GM23338 (cell line): ENCODE measurements around the gene PAN2. TPM values are rescaled to one million over a fixed set of nuclear protein-coding genes. Genes with fewer than 3 reads are reported as not detected.

ENCODE experiments used
- ATAC-seq: fragments of 200-7000 bp; cut with Tn5 transposase; 3 replicates; pipeline ENCODE4 v1.9.1; 2020
- DNase-seq: peaks from one replicate; pipeline ENCODE4 v3.0.0-alpha.2; 2015; ENCODE audit warnings: low spot score
- H2AFZ ChIP-seq: fragments of 200-600 bp; sonication (generic); 2 replicates; pipeline ENCODE4 v1.8.0; 2016; ENCODE audit warnings: antibody characterized with exemption, mild to moderate bottlenecking, moderate library complexity
- H3F3A ChIP-seq: fragments of 200-600 bp; sonication (generic); replicated peaks from 2 replicates; pipeline ENCODE4 v1.8.0; 2017; ENCODE audit warnings: antibody characterized with exemption, mixed run types, low read depth
- H3K27ac ChIP-seq: fragments of 200-600 bp; sonication (generic); 2 replicates; pipeline ENCODE4 v1.6.1; 2016; ENCODE audit warnings: low read depth
- H3K27me3 ChIP-seq: fragments of 200-600 bp; sonication (generic); 2 replicates; pipeline ENCODE4 v1.8.0; 2016; ENCODE audit warnings: mild to moderate bottlenecking, mixed run types, moderate library complexity; ENCODE audit not compliant: insufficient read depth
- H3K36me3 ChIP-seq: fragments of 200-600 bp; sonication (generic); 2 replicates; pipeline ENCODE4 v1.8.0; 2016; ENCODE audit warnings: mild to moderate bottlenecking; ENCODE audit not compliant: insufficient read depth
- H3K4me1 ChIP-seq: fragments of 200-600 bp; sonication (generic); 2 replicates; pipeline ENCODE4 v1.8.0; 2016; ENCODE audit warnings: mild to moderate bottlenecking, moderate library complexity; ENCODE audit not compliant: insufficient read depth
- H3K4me2 ChIP-seq: fragments of 200-600 bp; sonication (generic); 2 replicates; pipeline ENCODE4 v1.7.1; 2017; ENCODE audit warnings: mixed run types
- H3K4me3 ChIP-seq: fragments of 200-600 bp; sonication (generic); 2 replicates; pipeline ENCODE4 v1.6.1; 2016; ENCODE audit warnings: mixed run types
- H3K79me2 ChIP-seq: fragments of 200-600 bp; sonication (generic); replicated peaks from 2 replicates; pipeline ENCODE4 v1.8.0; 2017; ENCODE audit warnings: mild to moderate bottlenecking; ENCODE audit not compliant: insufficient read depth
- H3K9me2 ChIP-seq: fragments of 200-600 bp; sonication (generic); 2 replicates; pipeline ENCODE4 v1.8.0; 2017; ENCODE audit not compliant: insufficient read depth
- H4K20me1 ChIP-seq: fragments of 200-600 bp; sonication (generic); replicated peaks from 2 replicates; pipeline ENCODE4 v1.8.0; 2017; ENCODE audit warnings: mild to moderate bottlenecking; ENCODE audit not compliant: insufficient read depth
- H3K27ac Mint-ChIP-seq: 2 replicates; pipeline ENCODE4 v1.8.0; 2020; ENCODE audit warnings: inconsistent platforms, mild to moderate bottlenecking, moderate library complexity, mixed read lengths
- H3K27me3 Mint-ChIP-seq: 3 replicates; pipeline ENCODE4 v1.8.0; 2022; ENCODE audit warnings: low read depth, mild to moderate bottlenecking, moderate library complexity, mixed read lengths, inconsistent platforms; ENCODE audit not compliant: insufficient read depth, poor library complexity
- H3K36me3 Mint-ChIP-seq: 3 replicates; pipeline ENCODE4 v1.8.0; 2021; ENCODE audit warnings: low read depth, mild to moderate bottlenecking, inconsistent platforms, moderate library complexity, mixed read lengths
- H3K4me1 Mint-ChIP-seq: 3 replicates; pipeline ENCODE4 v1.8.0; 2020; ENCODE audit warnings: mild to moderate bottlenecking, inconsistent platforms, mixed read lengths
- H3K4me3 Mint-ChIP-seq: 3 replicates; pipeline ENCODE4 v1.8.0; 2021; ENCODE audit warnings: moderate library complexity, mild to moderate bottlenecking, inconsistent platforms, mixed read lengths
- H3K9me3 Mint-ChIP-seq: 3 replicates; pipeline ENCODE4 v1.8.0; 2020; ENCODE audit warnings: moderate library complexity, mild to moderate bottlenecking, inconsistent platforms, mixed read lengths
- EZH2phosphoT487 ChIP-seq: fragments of 200-600 bp; sonication (generic); IDR thresholded peaks from one replicate; pipeline ENCODE4 v1.8.1; 2018; ENCODE audit warnings: antibody characterized with exemption; ENCODE audit not compliant: unreplicated experiment
- STAT1 ChIP-seq: IDR thresholded peaks from one replicate; pipeline ENCODE4 v1.6.1; 2016; ENCODE audit warnings: antibody characterized with exemption; ENCODE audit not compliant: unreplicated experiment
- ZNF114 ChIP-seq: fragments of 250-450 bp; sonication (Bioruptor Pico); IDR thresholded peaks from 2 replicates; pipeline ENCODE4 v1.5.0; 2020; ENCODE audit warnings: mild to moderate bottlenecking, moderate library complexity
- polyA plus RNA-seq: library from polyadenylated mRNA; unstranded; fragments of >200 nt; fragmentation: Nextera tagmentation; extraction: Ambion mirVana; gene quantifications from 2 replicates; pipeline ENCODE4 v1.2.1, GENCODE V29; 2016
- total RNA-seq: library from RNA; depleted of rRNA; stranded (reverse); fragments of >200 nt; shearing (Covaris generic); gene quantifications from 2 replicates; pipeline ENCODE4 v1.2.3, GENCODE V29; 2014
- TF ChIP-seq, protein P1 (sequence below): IDR thresholded peaks from 2 replicates; pipeline ENCODE4 v1.6.1; 2016; ENCODE audit warnings: antibody characterized with exemption
- TF ChIP-seq, protein P2 (sequence below), 2 experiments: fragments of 200-600 bp in 1 of 2; sonication (generic) in 1 of 2; conservative IDR thresholded peaks; 2 replicates each; pipeline versions ENCODE4 v1.5.1 to v1.6.1; 2016 to 2017; ENCODE audit warnings: antibody characterized with exemption in 2 of 2, low read depth in 2 of 2, mild to moderate bottlenecking in 2 of 2, moderate library complexity in 1 of 2
- TF ChIP-seq, protein P3 (sequence below): fragments of 250-450 bp; sonication (Bioruptor Pico); IDR thresholded peaks from 2 replicates; pipeline ENCODE4 v1.5.0; 2020; ENCODE audit warnings: mild to moderate bottlenecking, moderate library complexity

Gene PAN2
- total and polyA plus RNA-seq, 2 experiments from 2014 or later, result 11.5 to 27.2 TPM

DNA sequence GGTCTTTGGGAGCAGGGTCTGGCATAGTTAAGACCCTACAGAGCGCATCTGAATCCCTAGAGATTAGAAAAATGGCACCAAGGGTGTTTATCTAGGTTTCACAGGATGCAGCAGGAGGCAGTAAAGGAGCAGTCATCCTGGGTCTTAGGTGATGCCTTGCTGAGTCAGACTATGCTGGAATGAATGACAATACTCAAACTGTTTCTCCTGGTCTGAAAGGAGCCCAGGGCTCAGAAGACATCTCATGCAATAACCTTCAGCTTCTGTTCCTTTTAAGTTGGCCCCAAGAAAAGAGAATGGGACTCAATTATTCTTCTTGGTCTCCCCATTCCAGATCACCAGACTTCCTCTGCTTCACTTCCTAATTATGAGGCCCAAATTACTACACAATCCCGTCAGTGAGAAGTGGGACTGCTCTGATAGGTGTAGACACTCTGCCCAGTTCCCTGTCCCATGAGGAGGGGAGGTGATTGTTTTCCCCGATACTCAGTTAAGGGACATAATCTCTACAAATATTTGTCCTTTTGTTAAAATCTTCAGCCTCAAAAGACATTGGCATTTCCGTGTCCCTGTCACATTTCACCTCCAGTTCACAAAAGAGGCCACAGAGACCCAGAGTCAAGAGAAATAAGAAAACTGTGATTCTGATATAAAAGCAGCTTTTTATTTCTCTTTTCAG lies 43.6 kb upstream of the PAN2 start:
- Histone ChIP-seq H3F3A (no peaks in the 10 kb centered on the region; the same call in 1 of the 2 replicates), H3K9me2 (no peaks in the 10 kb centered on the region), H3K36me3 (no peaks in the 10 kb centered on the region), H3K4me1 (peaks cover 6% of the 10 kb centered on the region; the same call in 1 of the 2 replicates), H3K79me2 (no peaks in the 10 kb centered on the region), H3K4me2 (no peak overlapping the region), H3K4me3 (no peak overlapping the region), H2AFZ (peak overlapping the region; percentile 96), H4K20me1 (no peaks in the 10 kb centered on the region), H3K27ac (no peak overlapping the region), H3K27me3 (no peaks in the 10 kb centered on the region)
- peak; percentile 50 for DNase-seq
- Mint-ChIP-seq H3K27me3 (peaks cover 6% of the 10 kb centered on the region), H3K36me3 (no peaks in the 10 kb centered on the region), H3K4me1 (peaks cover 11% of the 10 kb centered on the region; the same call in 2 of the 3 replicates), H3K27ac (no peak overlapping the region), H3K4me3 (no peak overlapping the region), H3K9me3 (peaks cover 11% of the 10 kb centered on the region; the same call in 2 of the 3 replicates)
- ATAC-seq, result peak; percentile 96
- TF ChIP-seq, protein P1, sequence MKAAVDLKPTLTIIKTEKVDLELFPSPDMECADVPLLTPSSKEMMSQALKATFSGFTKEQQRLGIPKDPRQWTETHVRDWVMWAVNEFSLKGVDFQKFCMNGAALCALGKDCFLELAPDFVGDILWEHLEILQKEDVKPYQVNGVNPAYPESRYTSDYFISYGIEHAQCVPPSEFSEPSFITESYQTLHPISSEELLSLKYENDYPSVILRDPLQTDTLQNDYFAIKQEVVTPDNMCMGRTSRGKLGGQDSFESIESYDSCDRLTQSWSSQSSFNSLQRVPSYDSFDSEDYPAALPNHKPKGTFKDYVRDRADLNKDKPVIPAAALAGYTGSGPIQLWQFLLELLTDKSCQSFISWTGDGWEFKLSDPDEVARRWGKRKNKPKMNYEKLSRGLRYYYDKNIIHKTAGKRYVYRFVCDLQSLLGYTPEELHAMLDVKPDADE, result no peak
- TF ChIP-seq, protein P2, sequence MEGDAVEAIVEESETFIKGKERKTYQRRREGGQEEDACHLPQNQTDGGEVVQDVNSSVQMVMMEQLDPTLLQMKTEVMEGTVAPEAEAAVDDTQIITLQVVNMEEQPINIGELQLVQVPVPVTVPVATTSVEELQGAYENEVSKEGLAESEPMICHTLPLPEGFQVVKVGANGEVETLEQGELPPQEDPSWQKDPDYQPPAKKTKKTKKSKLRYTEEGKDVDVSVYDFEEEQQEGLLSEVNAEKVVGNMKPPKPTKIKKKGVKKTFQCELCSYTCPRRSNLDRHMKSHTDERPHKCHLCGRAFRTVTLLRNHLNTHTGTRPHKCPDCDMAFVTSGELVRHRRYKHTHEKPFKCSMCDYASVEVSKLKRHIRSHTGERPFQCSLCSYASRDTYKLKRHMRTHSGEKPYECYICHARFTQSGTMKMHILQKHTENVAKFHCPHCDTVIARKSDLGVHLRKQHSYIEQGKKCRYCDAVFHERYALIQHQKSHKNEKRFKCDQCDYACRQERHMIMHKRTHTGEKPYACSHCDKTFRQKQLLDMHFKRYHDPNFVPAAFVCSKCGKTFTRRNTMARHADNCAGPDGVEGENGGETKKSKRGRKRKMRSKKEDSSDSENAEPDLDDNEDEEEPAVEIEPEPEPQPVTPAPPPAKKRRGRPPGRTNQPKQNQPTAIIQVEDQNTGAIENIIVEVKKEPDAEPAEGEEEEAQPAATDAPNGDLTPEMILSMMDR (conservative IDR thresholded peaks at IDR 0.05; ENCODE audit: low read depth in 2 of 2), result peak; percentile 24 to 66; a peak in 3 of 4 replicates
- TF ChIP-seq, protein P3, sequence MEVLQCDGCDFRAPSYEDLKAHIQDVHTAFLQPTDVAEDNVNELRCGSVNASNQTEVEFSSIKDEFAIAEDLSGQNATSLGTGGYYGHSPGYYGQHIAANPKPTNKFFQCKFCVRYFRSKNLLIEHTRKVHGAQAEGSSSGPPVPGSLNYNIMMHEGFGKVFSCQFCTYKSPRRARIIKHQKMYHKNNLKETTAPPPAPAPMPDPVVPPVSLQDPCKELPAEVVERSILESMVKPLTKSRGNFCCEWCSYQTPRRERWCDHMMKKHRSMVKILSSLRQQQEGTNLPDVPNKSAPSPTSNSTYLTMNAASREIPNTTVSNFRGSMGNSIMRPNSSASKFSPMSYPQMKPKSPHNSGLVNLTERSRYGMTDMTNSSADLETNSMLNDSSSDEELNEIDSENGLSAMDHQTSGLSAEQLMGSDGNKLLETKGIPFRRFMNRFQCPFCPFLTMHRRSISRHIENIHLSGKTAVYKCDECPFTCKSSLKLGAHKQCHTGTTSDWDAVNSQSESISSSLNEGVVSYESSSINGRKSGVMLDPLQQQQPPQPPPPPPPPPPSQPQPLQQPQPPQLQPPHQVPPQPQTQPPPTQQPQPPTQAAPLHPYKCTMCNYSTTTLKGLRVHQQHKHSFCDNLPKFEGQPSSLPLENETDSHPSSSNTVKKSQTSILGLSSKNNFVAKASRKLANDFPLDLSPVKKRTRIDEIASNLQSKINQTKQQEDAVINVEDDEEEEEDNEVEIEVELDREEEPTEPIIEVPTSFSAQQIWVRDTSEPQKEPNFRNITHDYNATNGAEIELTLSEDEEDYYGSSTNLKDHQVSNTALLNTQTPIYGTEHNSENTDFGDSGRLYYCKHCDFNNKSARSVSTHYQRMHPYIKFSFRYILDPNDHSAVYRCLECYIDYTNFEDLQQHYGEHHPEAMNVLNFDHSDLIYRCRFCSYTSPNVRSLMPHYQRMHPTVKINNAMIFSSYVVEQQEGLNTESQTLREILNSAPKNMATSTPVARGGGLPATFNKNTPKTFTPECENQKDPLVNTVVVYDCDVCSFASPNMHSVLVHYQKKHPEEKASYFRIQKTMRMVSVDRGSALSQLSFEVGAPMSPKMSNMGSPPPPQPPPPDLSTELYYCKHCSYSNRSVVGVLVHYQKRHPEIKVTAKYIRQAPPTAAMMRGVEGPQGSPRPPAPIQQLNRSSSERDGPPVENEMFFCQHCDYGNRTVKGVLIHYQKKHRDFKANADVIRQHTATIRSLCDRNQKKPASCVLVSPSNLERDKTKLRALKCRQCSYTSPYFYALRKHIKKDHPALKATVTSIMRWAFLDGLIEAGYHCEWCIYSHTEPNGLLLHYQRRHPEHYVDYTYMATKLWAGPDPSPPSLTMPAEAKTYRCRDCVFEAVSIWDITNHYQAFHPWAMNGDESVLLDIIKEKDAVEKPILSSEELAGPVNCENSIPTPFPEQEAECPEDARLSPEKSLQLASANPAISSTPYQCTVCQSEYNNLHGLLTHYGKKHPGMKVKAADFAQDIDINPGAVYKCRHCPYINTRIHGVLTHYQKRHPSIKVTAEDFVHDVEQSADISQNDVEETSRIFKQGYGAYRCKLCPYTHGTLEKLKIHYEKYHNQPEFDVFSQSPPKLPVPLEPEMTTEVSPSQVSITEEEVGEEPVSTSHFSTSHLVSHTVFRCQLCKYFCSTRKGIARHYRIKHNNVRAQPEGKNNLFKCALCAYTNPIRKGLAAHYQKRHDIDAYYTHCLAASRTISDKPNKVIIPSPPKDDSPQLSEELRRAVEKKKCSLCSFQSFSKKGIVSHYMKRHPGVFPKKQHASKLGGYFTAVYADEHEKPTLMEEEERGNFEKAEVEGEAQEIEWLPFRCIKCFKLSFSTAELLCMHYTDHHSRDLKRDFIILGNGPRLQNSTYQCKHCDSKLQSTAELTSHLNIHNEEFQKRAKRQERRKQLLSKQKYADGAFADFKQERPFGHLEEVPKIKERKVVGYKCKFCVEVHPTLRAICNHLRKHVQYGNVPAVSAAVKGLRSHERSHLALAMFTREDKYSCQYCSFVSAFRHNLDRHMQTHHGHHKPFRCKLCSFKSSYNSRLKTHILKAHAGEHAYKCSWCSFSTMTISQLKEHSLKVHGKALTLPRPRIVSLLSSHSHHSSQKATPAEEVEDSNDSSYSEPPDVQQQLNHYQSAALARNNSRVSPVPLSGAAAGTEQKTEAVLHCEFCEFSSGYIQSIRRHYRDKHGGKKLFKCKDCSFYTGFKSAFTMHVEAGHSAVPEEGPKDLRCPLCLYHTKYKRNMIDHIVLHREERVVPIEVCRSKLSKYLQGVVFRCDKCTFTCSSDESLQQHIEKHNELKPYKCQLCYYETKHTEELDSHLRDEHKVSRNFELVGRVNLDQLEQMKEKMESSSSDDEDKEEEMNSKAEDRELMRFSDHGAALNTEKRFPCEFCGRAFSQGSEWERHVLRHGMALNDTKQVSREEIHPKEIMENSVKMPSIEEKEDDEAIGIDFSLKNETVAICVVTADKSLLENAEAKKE (CRISPR knock-in tag), result peak; percentile 15; the same call in 1 of the 2 replicates
- TF ChIP-seq STAT1 (no peak), ZNF114 (CRISPR knock-in tag) (no peak), EZH2phosphoT487 (no peak)
